HEK293 (cell line): ENCODE measurements around the gene ALG11.
A peak's percentile ranks its signal among the peaks of the same experiment; 100 is the strongest.

ENCODE experiments used
- CTCF ChIA-PET: fragments of 350-600 bp; formaldehyde crosslinking; extraction: SDS; loops from one replicate; lab custom pipeline; 2021; ENCODE audit warnings: antibody characterized with exemption; lab: Yijun Ruan, JAX
- POLR2A ChIA-PET: fragments of 300-600 bp; formaldehyde crosslinking; extraction: SDS; loops from one replicate; lab custom pipeline; 2020; ENCODE audit warnings: antibody characterized with exemption, inconsistent platforms; lab: Yijun Ruan, JAX
- H3K27ac ChIP-seq: fragments of 200-500 bp; sonication (Bioruptor generic); 2 replicates; pipeline ENCODE4 v1.5.1; 2014; ENCODE audit warnings: low read depth, low read length, control low read depth, inconsistent platforms; ENCODE audit errors: extremely low read depth
- H3K36me3 ChIP-seq, 2 experiments: fragments of 200-500 bp in 1 of 2; sonication (Bioruptor generic) in 1 of 2; 1 replicate in 1 of 2; 2 replicates in 1 of 2; pipeline ENCODE4 v1.5.1; 2014 to 2017; ENCODE audit warnings: inconsistent platforms in 2 of 2, low read length in 2 of 2; ENCODE audit not compliant: control insufficient read depth in 2 of 2, insufficient read depth in 1 of 2
- H3K4me1 ChIP-seq: fragments of 200-500 bp; sonication (Bioruptor generic); 2 replicates; pipeline ENCODE4 v1.5.1; 2014; ENCODE audit warnings: mild to moderate bottlenecking, low read length, inconsistent platforms; ENCODE audit not compliant: control insufficient read depth, insufficient read depth
- H3K4me3 ChIP-seq: 2 replicates; pipeline ENCODE4 v1.5.1; 2011; ENCODE audit warnings: low read depth, mild to moderate bottlenecking, control low read depth, low read length, moderate library complexity
- H3K9me3 ChIP-seq: fragments of 200-500 bp; sonication (Bioruptor generic); 2 replicates; pipeline ENCODE4 v1.5.1; 2014; ENCODE audit warnings: low read depth, low read length, inconsistent platforms; ENCODE audit not compliant: control insufficient read depth, insufficient read depth
- CTCF ChIP-seq: fragments of 450-650 bp; formaldehyde crosslinking; IDR thresholded peaks from 2 replicates; pipeline ENCODE4 v1.5.1; 2016; ENCODE audit warnings: missing biosample characterization, missing genetic modification characterization
- GLIS2 ChIP-seq: fragments of 450-650 bp; formaldehyde crosslinking; IDR thresholded peaks from 2 replicates; pipeline ENCODE4 v1.5.1; 2016; ENCODE audit warnings: missing biosample characterization, missing genetic modification characterization
- HOXD13 ChIP-seq: sonication (generic); formaldehyde crosslinking; IDR thresholded peaks from 2 replicates; pipeline ENCODE4 v1.8.0; 2022; ENCODE audit warnings: missing genetic modification reagents, borderline replicate concordance
- INSM2 ChIP-seq: fragments of 450-650 bp; formaldehyde crosslinking; IDR thresholded peaks from 2 replicates; pipeline ENCODE4 v1.5.1; 2016; ENCODE audit warnings: missing biosample characterization, missing genetic modification characterization
- KLF16 ChIP-seq: fragments of 450-650 bp; formaldehyde crosslinking; IDR thresholded peaks from 2 replicates; pipeline ENCODE4 v1.5.1; 2017; ENCODE audit warnings: missing biosample characterization, missing genetic modification characterization
- MYNN ChIP-seq: fragments of 450-650 bp; formaldehyde crosslinking; IDR thresholded peaks from 2 replicates; pipeline ENCODE4 v1.5.1; 2016; ENCODE audit warnings: missing biosample characterization, missing genetic modification characterization, borderline replicate concordance
- PBX3 ChIP-seq: sonication (generic); formaldehyde crosslinking; IDR thresholded peaks from 2 replicates; pipeline ENCODE4 v1.8.1; 2022; ENCODE audit warnings: mild to moderate bottlenecking, moderate library complexity, missing genetic modification reagents
- PRDM2 ChIP-seq: fragments of 450-650 bp; formaldehyde crosslinking; IDR thresholded peaks from 2 replicates; pipeline ENCODE4 v1.5.1; 2016; ENCODE audit warnings: missing biosample characterization, missing genetic modification characterization, borderline replicate concordance
- REST ChIP-seq: fragments of 450-650 bp; formaldehyde crosslinking; IDR thresholded peaks from 2 replicates; pipeline ENCODE4 v1.5.1; 2016; ENCODE audit warnings: missing biosample characterization, missing genetic modification characterization
- ZBTB11 ChIP-seq: fragments of 450-650 bp; formaldehyde crosslinking; conservative IDR thresholded peaks from 2 replicates; pipeline ENCODE4 v1.5.1; 2016; ENCODE audit warnings: low read depth, missing biosample characterization, missing genetic modification characterization
- ZNF214 ChIP-seq: fragments of 450-650 bp; formaldehyde crosslinking; IDR thresholded peaks from 2 replicates; pipeline ENCODE4 v1.5.1; 2017; ENCODE audit warnings: missing biosample characterization, mild to moderate bottlenecking, missing genetic modification characterization, borderline replicate concordance
- ZNF341 ChIP-seq: fragments of 450-650 bp; formaldehyde crosslinking; IDR thresholded peaks from 2 replicates; pipeline ENCODE4; 2016; ENCODE audit warnings: low read depth, missing biosample characterization, missing genetic modification characterization
- ZNF37A ChIP-seq: fragments of 450-650 bp; IDR thresholded peaks from 2 replicates; pipeline ENCODE4 v1.5.1; 2018; ENCODE audit warnings: missing biosample characterization, missing genetic modification characterization
- ZNF48 ChIP-seq: fragments of 450-650 bp; formaldehyde crosslinking; IDR thresholded peaks from 2 replicates; pipeline ENCODE4 v1.5.1; 2016; ENCODE audit warnings: missing biosample characterization, missing genetic modification characterization
- ZSCAN18 ChIP-seq: fragments of 450-650 bp; formaldehyde crosslinking; IDR thresholded peaks from 2 replicates; pipeline ENCODE4 v1.5.1; 2016; ENCODE audit warnings: missing biosample characterization, missing genetic modification characterization

ALG11 gene

GRCh38 chr13:51993713-51994112 is 18.5 kb upstream of the ALG11 start (continued):
- no peak for TF ChIP-seq CTCF (tag by site-specific recombination)
- no peak for TF ChIP-seq KLF16
- TF ChIP-seq HOXD13, result no peak

- no peak overlapping the region for H3K4me3 ChIP-seq
- H3K36me3 ChIP-seq, result no peaks in the 10 kb centered on the region
- no peaks in the 10 kb centered on the region for H3K9me3 ChIP-seq
- no peak overlapping the region for H3K27ac ChIP-seq
- ChIA-PET CTCF (no interaction called here), POLR2A (no interaction called here)
- H3K4me1 ChIP-seq, result peaks cover 14% of the 10 kb centered on the region
- no peak for TF ChIP-seq ZSCAN18 (tag by site-specific recombination)
- no peak for TF ChIP-seq ZNF214 (tag by site-specific recombination)
- TF ChIP-seq PRDM2 (tag by site-specific recombination), result no peak
- no peak for TF ChIP-seq ZNF48 (tag by site-specific recombination)
- TF ChIP-seq REST (tag by site-specific recombination), result peak; percentile 43; the same call in 1 of the 2 replicates
- no peak for TF ChIP-seq ZBTB11 (tag by site-specific recombination)
- TF ChIP-seq ZNF37A (tag by site-specific recombination), result no peak
- no peak for TF ChIP-seq INSM2 (tag by site-specific recombination)
- TF ChIP-seq ZNF341 (tag by site-specific recombination), result peak; percentile 72; the same call in 1 of the 2 replicates
- no peak for TF ChIP-seq PBX3 (CRISPR knock-in tag)
- TF ChIP-seq GLIS2 (tag by site-specific recombination), result peak; percentile 26; the same call in 1 of the 2 replicates
- no peak for TF ChIP-seq MYNN
Observed at GRCh38 chr13:51995677-51996551, 16.3 kb upstream of the ALG11 start.
